Measurements from ENCODE around the gene TM4SF20.

TM4SF20 gene

DNA sequence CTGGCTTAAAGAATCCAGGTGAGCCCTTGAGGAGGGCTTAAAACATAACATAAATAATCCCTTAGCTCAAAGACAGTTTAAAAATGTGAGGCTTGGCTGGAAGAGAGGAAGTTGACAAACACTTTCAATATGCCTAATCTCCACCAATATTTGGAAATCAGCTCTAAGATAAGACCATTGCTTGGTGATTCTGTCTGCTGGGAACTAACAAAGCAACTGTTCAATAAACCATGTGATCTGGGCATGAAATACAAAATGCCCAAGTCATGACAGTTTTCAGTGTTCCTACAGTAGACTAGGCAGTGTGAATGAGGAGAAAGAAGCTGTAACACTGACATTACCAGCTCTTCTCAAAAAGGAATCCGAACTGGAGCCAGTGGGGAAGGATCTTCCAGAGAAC, 43.4 kb downstream of the TM4SF20 start:
- Histone ChIP-seq H3K36me3 (ENCODE audit: insufficient read depth, low read length) (peaks cover 75% of the 10 kb centered on the region), H2AFZ (ENCODE audit: low read length) (no peak overlapping the region), H4K20me1 (ENCODE audit: insufficient read depth, low read length) (no peaks in the 10 kb centered on the region), H3K4me3 (ENCODE audit: low read depth, low read length, poor library complexity, severe bottlenecking) (no peak overlapping the region), H3K79me2 (ENCODE audit: insufficient read depth, low read length) (0 out of 2 replicates have a peak, but pooled peaks cover 8% of the 10 kb centered on the region), H3K4me1 (ENCODE audit: insufficient read depth, low read length, severe bottlenecking) (no peaks in the 10 kb centered on the region), H3K9me2 (ENCODE audit: low read depth, low read length) (no peaks in the 10 kb centered on the region), H3F3A (ENCODE audit: insufficient read depth, low read length) (no peaks in the 10 kb centered on the region), H3K9ac (ENCODE audit: low read length) (no peak overlapping the region), H3K27ac (ENCODE audit: low read depth, low read length, poor library complexity, severe bottlenecking) (no peak overlapping the region), H3K27me3 (ENCODE audit: insufficient read depth, low read length) (no peaks in the 10 kb centered on the region), H3K4me2 (ENCODE audit: low read length) (no peak overlapping the region), H3K9me3 (ENCODE audit: low read length) (no peaks in the 10 kb centered on the region)
- no peak for TF ChIP-seq EZH2 (IDR thresholded peaks at IDR 0.05; ENCODE audit: borderline replicate concordance, low read length)
- TF ChIP-seq, protein P1, sequence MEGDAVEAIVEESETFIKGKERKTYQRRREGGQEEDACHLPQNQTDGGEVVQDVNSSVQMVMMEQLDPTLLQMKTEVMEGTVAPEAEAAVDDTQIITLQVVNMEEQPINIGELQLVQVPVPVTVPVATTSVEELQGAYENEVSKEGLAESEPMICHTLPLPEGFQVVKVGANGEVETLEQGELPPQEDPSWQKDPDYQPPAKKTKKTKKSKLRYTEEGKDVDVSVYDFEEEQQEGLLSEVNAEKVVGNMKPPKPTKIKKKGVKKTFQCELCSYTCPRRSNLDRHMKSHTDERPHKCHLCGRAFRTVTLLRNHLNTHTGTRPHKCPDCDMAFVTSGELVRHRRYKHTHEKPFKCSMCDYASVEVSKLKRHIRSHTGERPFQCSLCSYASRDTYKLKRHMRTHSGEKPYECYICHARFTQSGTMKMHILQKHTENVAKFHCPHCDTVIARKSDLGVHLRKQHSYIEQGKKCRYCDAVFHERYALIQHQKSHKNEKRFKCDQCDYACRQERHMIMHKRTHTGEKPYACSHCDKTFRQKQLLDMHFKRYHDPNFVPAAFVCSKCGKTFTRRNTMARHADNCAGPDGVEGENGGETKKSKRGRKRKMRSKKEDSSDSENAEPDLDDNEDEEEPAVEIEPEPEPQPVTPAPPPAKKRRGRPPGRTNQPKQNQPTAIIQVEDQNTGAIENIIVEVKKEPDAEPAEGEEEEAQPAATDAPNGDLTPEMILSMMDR (IDR thresholded peaks at IDR 0.05; ENCODE audit: low read length), result no peak

DNA sequence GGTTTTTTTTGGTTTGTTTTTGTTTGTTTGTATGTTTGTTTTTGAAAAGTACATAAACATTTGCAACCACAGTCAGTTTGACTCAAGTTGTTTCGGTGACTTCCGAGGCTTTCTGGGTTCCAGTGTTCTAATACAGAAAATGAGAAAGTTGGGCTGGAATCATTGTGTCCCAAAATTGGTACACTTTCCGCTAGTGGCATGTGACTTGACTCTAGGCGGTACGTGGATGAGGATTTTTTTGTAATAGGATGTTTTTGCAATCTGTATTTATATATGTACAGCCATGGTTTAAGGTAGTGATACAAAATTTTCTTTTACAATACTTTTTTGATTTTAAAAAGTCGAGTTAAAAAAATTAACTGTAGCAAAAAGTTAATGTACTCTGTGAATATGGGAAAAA, 52.3 kb downstream of the TM4SF20 start:
- Histone ChIP-seq H3K9ac (ENCODE audit: low read length) (peak overlapping the region; percentile 88), H3K4me1 (ENCODE audit: insufficient read depth, low read length, severe bottlenecking) (peaks cover 32% of the 10 kb centered on the region), H3K79me2 (ENCODE audit: insufficient read depth, low read length) (peaks cover 60% of the 10 kb centered on the region), H3K36me3 (ENCODE audit: insufficient read depth, low read length) (peaks cover 27% of the 10 kb centered on the region), H3F3A (ENCODE audit: insufficient read depth, low read length) (no peaks in the 10 kb centered on the region), H3K4me3 (ENCODE audit: low read depth, low read length, poor library complexity, severe bottlenecking) (peak overlapping the region; percentile 79), H3K9me3 (ENCODE audit: low read length) (0 out of 2 replicates have a peak, but pooled peaks cover 3% of the 10 kb centered on the region), H2AFZ (ENCODE audit: low read length) (no peak overlapping the region), H3K9me2 (ENCODE audit: low read depth, low read length) (no peaks in the 10 kb centered on the region), H3K4me2 (ENCODE audit: low read length) (peak overlapping the region; percentile 84), H3K27ac (ENCODE audit: low read depth, low read length, poor library complexity, severe bottlenecking) (no peak overlapping the region), H4K20me1 (ENCODE audit: insufficient read depth, low read length) (no peaks in the 10 kb centered on the region), H3K27me3 (ENCODE audit: insufficient read depth, low read length) (no peaks in the 10 kb centered on the region)
- TF ChIP-seq EZH2 (IDR thresholded peaks at IDR 0.05; ENCODE audit: borderline replicate concordance, low read length), result no peak
- TF ChIP-seq, protein P1 (IDR thresholded peaks at IDR 0.05; ENCODE audit: low read length), result no peak

DNA sequence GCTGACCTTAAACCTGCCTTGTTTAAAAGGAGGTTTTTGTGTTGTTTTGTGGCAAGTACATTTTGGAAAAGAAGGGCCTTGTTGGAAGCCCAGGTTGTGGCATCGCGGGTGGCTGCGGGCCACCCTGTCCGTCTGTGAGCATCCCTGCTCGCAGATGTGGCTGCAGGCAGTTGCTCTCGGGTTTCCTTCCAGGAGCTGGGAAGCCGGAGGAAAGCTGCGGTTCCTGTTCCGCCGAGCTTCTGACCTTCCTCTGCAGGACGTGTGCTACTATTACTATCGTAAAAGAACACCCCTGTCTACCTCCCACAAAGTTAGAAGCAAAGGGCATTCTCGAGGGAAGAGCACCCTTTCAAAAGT, 53.3 kb downstream of the TM4SF20 start:
- no peaks in the 10 kb centered on the region for H4K20me1 ChIP-seq (ENCODE audit: insufficient read depth, low read length)
- H3K4me2 ChIP-seq (ENCODE audit: low read length), result peak overlapping the region; percentile 84
- no peaks in the 10 kb centered on the region for H3F3A ChIP-seq (ENCODE audit: insufficient read depth, low read length)
- H3K4me3 ChIP-seq (ENCODE audit: low read depth, low read length, poor library complexity, severe bottlenecking), result peak overlapping the region; percentile 79
- peaks cover 17% of the 10 kb centered on the region for H3K36me3 ChIP-seq (ENCODE audit: insufficient read depth, low read length)
- TF ChIP-seq, protein P1 (IDR thresholded peaks at IDR 0.05; ENCODE audit: low read length), result no peak; the same call in 1 of the 2 replicates
- no peak for TF ChIP-seq EZH2 (IDR thresholded peaks at IDR 0.05; ENCODE audit: borderline replicate concordance, low read length)
- no peak overlapping the region for H2AFZ ChIP-seq (ENCODE audit: low read length)
- H3K79me2 ChIP-seq (ENCODE audit: insufficient read depth, low read length), result peaks cover 52% of the 10 kb centered on the region
- H3K9me2 ChIP-seq (ENCODE audit: low read depth, low read length), result no peaks in the 10 kb centered on the region
- H3K9ac ChIP-seq (ENCODE audit: low read length), result peak overlapping the region; percentile 88
- H3K27ac ChIP-seq (ENCODE audit: low read depth, low read length, poor library complexity, severe bottlenecking), result peak overlapping the region; percentile 31
- 0 out of 2 replicates have a peak, but pooled peaks cover 3% of the 10 kb centered on the region for H3K9me3 ChIP-seq (ENCODE audit: low read length)
- H3K4me1 ChIP-seq (ENCODE audit: insufficient read depth, low read length, severe bottlenecking), result peaks cover 32% of the 10 kb centered on the region
- no peaks in the 10 kb centered on the region for H3K27me3 ChIP-seq (ENCODE audit: insufficient read depth, low read length)
